ENCODE results near the gene SGPP1. TPM values are rescaled to one million over a fixed set of nuclear protein-coding genes. Genes with fewer than 3 reads are reported as not detected.

The SGPP1 gene
- total and polyA plus RNA-seq, 2 of the 8 experiments (the other 6 are each of a cell fraction or from before 2014, with no cell fraction given), result 5.7 to 8.1 TPM

- TF ChIP-seq CTBP2 (IDR thresholded peaks at IDR 0.05; ENCODE audit: borderline replicate concordance, insufficient read depth, insufficient read length, low read length) (no peak), ASH2L (IDR thresholded peaks at IDR 0.05; ENCODE audit: low read length) (no peak), SAP30 (IDR thresholded peaks at IDR 0.05; ENCODE audit: insufficient read depth, insufficient replicate concordance, low read length) (no peak), YY1 (IDR thresholded peaks at IDR 0.05; ENCODE audit: low read depth, low read length) (no peak), SIRT6 (IDR thresholded peaks at IDR 0.05; ENCODE audit: low read length) (no peak)
Observed at GRCh38 chr14:63777024-63777423, 49.2 kb upstream of the SGPP1 start (continued).
